ENCODE data around the gene C16orf78. TPM values are rescaled to one million over a fixed set of nuclear protein-coding genes. Genes with fewer than 3 reads are reported as not detected.

Gene C16orf78
- total RNA-seq, 2 experiments from 2014 or later, result not detected

DNA sequence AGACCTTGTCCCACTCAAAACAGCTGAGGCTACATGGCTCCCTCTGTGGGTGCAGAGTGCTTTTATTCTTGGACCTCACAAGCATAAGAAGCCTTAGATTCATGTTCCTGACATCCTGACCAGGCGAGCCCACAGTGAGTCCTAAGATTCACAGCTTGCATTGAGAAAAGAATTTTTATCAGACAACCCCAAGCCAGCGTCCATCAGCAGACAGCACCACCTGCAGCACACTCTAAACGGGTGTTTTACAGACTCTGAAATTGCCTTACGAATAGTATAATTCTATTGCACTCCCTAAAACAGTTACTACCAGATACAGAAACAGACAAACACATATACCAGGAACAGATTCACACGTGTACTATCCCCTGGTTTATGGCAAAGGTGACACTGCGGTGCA is 31.9 kb downstream of the C16orf78 start:
- H3K9me3 Mint-ChIP-seq, result peaks cover 3% of the 10 kb centered on the region
- DNase-seq (no peak), ATAC-seq (ENCODE audit: poor library complexity) (no peak)
- no peak overlapping the region for H3K27ac ChIP-seq (ENCODE audit: low read depth in 1 of 2, low read length in 2 of 2)
- POLR2A ChIA-PET, result no interaction called here
- no peaks in the 10 kb centered on the region for H3K27me3 ChIP-seq (ENCODE audit: control insufficient read depth in 1 of 2, insufficient read depth in 2 of 2, low read length in 2 of 2)
- H3K4me3 ChIP-seq (ENCODE audit: low read length), result no peak overlapping the region
- H3K9me3 ChIP-seq (ENCODE audit: control insufficient read depth in 1 of 2, insufficient read depth in 1 of 2, low read length in 2 of 2), result peaks cover 0 to 4% of the 10 kb centered on the region in 2 experiments
- H3K4me3 Mint-ChIP-seq, result no peak overlapping the region
- H3K27me3 Mint-ChIP-seq, result peaks cover 13% of the 10 kb centered on the region
- CTCF ChIA-PET, result no interaction called here
- TF ChIP-seq, protein P1, sequence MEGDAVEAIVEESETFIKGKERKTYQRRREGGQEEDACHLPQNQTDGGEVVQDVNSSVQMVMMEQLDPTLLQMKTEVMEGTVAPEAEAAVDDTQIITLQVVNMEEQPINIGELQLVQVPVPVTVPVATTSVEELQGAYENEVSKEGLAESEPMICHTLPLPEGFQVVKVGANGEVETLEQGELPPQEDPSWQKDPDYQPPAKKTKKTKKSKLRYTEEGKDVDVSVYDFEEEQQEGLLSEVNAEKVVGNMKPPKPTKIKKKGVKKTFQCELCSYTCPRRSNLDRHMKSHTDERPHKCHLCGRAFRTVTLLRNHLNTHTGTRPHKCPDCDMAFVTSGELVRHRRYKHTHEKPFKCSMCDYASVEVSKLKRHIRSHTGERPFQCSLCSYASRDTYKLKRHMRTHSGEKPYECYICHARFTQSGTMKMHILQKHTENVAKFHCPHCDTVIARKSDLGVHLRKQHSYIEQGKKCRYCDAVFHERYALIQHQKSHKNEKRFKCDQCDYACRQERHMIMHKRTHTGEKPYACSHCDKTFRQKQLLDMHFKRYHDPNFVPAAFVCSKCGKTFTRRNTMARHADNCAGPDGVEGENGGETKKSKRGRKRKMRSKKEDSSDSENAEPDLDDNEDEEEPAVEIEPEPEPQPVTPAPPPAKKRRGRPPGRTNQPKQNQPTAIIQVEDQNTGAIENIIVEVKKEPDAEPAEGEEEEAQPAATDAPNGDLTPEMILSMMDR (IDR thresholded peaks at IDR 0.05), result no peak
- intact Hi-C loops (cut with DNase I, micrococcal nuclease), result loop anchor here (5.0 kb wide), 2 partner anchors 472 to 807 kb away; no protein-coding TSS in a partner anchor
- H3K4me1 ChIP-seq (ENCODE audit: insufficient read depth, low read length), result peaks cover 6% of the 10 kb centered on the region
- peaks cover 4% of the 10 kb centered on the region for H3K4me1 Mint-ChIP-seq (ENCODE audit: low read depth)
- no peak overlapping the region for H3K27ac Mint-ChIP-seq
- H3K36me3 Mint-ChIP-seq (ENCODE audit: low read depth), result no peaks in the 10 kb centered on the region
- H3K36me3 ChIP-seq (ENCODE audit: insufficient read depth, low read length), result no peaks in the 10 kb centered on the region

DNA sequence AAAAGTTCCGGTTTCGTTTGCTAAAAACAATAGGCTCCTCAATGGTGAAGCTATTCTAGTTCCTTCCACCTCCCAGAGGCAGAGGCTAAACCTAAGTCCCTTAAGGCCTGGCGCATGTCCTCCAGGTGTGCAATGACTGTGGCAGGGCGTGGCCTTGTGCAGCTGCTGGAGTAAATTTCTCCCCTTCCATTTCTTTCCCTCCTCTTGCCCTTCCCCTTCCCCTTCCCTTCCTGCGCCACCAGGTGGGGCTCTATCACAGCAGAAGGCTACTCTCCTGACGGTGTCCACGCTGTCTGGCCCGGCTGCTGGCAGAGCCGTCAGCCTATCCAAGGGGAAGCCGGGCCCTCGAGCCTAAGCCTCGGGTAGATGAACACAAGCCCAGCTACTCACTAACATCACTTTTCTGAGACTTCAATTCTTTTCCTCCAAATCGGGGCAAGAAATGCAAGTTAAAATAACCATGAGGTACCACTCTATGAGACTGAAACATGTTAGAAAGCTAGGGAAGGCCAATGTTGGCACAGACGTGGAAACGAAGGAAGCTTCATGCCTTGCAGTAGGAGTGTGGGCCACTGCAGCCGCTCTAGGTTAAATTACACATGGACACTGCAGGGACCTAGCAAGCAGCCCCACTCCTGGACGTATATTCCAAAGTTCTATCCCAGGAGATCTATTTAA is 34.4 kb downstream of the C16orf78 start:
- intact Hi-C loops (cut with DNase I, micrococcal nuclease), result loop anchor here (1.0 to 5.0 kb wide), 5 partner anchors 184 to 804 kb away; no protein-coding TSS in a partner anchor
- Histone ChIP-seq H3K27ac (ENCODE audit: low read depth in 1 of 2, low read length in 2 of 2) (no peak overlapping the region), H3K4me1 (ENCODE audit: insufficient read depth, low read length) (peaks cover 6% of the 10 kb centered on the region), H3K27me3 (ENCODE audit: control insufficient read depth in 1 of 2, insufficient read depth in 2 of 2, low read length in 2 of 2) (no peaks in the 10 kb centered on the region), H3K9me3 (ENCODE audit: control insufficient read depth in 1 of 2, insufficient read depth in 1 of 2, low read length in 2 of 2) (peaks cover 0 to 1% of the 10 kb centered on the region in 2 experiments), H3K4me3 (ENCODE audit: low read length) (no peak overlapping the region), H3K36me3 (ENCODE audit: insufficient read depth, low read length) (no peaks in the 10 kb centered on the region)
- Mint-ChIP-seq H3K27me3 (peaks cover 8% of the 10 kb centered on the region), H3K36me3 (ENCODE audit: low read depth) (no peaks in the 10 kb centered on the region), H3K4me3 (no peak overlapping the region), H3K27ac (no peak overlapping the region), H3K4me1 (ENCODE audit: low read depth) (peaks cover 4% of the 10 kb centered on the region), H3K9me3 (peaks cover 3% of the 10 kb centered on the region)
- POLR2A ChIA-PET, result no interaction called here
- TF ChIP-seq, protein P1 (IDR thresholded peaks at IDR 0.05), result peak; percentile 75
- ATAC-seq (ENCODE audit: poor library complexity) (peak; percentile 74), DNase-seq (peak; percentile 45 to 77 (median 58))
- CTCF ChIA-PET, result interaction anchor here (0.7 to 1.0 kb wide), 2 partner anchors 185 to 514 kb away, joined by 4 to 5 read pairs; no protein-coding TSS in a partner anchor

DNA sequence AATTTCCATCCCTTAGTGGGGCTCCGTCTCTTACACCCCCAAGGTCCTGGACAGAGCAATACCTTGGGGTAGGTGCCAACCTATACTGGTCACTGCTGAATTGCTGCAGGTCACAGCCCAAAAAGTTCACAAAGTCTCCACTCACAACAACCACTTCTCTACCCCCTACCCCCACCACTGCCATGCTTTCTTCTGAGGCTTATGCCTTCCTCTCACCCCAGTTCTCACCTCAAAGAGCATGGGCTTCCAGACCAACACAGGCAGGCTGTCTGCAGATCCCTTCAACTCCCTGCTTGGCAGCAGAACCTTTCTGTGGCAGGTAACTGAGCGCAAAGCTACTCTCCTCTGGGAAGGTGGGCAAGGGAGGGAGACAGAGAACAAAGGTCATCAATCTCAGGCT is 35.5 kb downstream of the C16orf78 start:
- Histone ChIP-seq H3K4me3 (ENCODE audit: low read length) (no peak overlapping the region), H3K9me3 (ENCODE audit: control insufficient read depth in 1 of 2, insufficient read depth in 1 of 2, low read length in 2 of 2) (no peaks in the 10 kb centered on the region), H3K36me3 (ENCODE audit: insufficient read depth, low read length) (no peaks in the 10 kb centered on the region), H3K4me1 (ENCODE audit: insufficient read depth, low read length) (peaks cover 6% of the 10 kb centered on the region), H3K27me3 (ENCODE audit: control insufficient read depth in 1 of 2, insufficient read depth in 2 of 2, low read length in 2 of 2) (no peaks in the 10 kb centered on the region), H3K27ac (ENCODE audit: low read depth in 1 of 2, low read length in 2 of 2) (no peak overlapping the region)
- no peak for DNase-seq
- no peak overlapping the region for H3K27ac Mint-ChIP-seq
- no peak for ATAC-seq (ENCODE audit: poor library complexity)
- ChIA-PET POLR2A (no interaction called here), CTCF (interaction anchor here (1.1 kb wide), 1 partner anchor 513 kb away, joined by 3 read pairs; no protein-coding TSS in a partner anchor)
- intact Hi-C loops (cut with DNase I, micrococcal nuclease), result loop anchor here (5.0 kb wide), 2 partner anchors 468 to 803 kb away; no protein-coding TSS in a partner anchor
- TF ChIP-seq, protein P1 (IDR thresholded peaks at IDR 0.05), result no peak
- no peaks in the 10 kb centered on the region for H3K9me3 Mint-ChIP-seq
- no peaks in the 10 kb centered on the region for H3K27me3 Mint-ChIP-seq
- peaks cover 4% of the 10 kb centered on the region for H3K4me1 Mint-ChIP-seq (ENCODE audit: low read depth)
- no peaks in the 10 kb centered on the region for H3K36me3 Mint-ChIP-seq (ENCODE audit: low read depth)
- no peak overlapping the region for H3K4me3 Mint-ChIP-seq
